Measurements from ENCODE around the gene PDE4A.
A peak's percentile ranks its signal among the peaks of the same experiment; 100 is the strongest.

PDE4A gene

GRCh38 chr19:10468133-10468532 lies 47.8 kb downstream of the PDE4A start:
- peaks cover 0 to 4% (median 0%) of the 10 kb centered on the region in 4 experiments for H3K36me3 ChIP-seq (ENCODE audit: control insufficient read depth in 4 of 4, insufficient read depth in 4 of 4, low read length in 3 of 4)
- no peak overlapping the region for H3K27ac ChIP-seq (ENCODE audit: insufficient read depth in 1 of 2, low read depth in 1 of 2, low read length in 2 of 2, poor library complexity in 1 of 2, severe bottlenecking in 2 of 2)
- ChIA-PET CTCF (interaction anchor here (1.1 kb wide), 1 partner anchor 10 kb away, joined by 3 read pairs; no protein-coding TSS in a partner anchor), POLR2A (no interaction called here)
- WGBS (ENCODE audit: insufficient coverage) = 95% methylated on average over 5 of the region's 12 CpGs
- H3K27me3 ChIP-seq (replicated peaks in 2 of 5; ENCODE audit: control insufficient read depth in 4 of 5, insufficient read depth in 5 of 5, low read length in 4 of 5) = peaks cover 0 to 5% (median 0%) of the 10 kb centered on the region in 5 experiments
- H3K9me3 ChIP-seq (ENCODE audit: control extremely low read depth in 1 of 5, control insufficient read depth in 4 of 5, insufficient read depth in 2 of 5, low read depth in 1 of 5, low read length in 4 of 5) = no peaks in the 10 kb centered on the region
- no peaks in the 10 kb centered on the region for H3K4me1 ChIP-seq (ENCODE audit: control extremely low read depth in 1 of 4, control insufficient read depth in 4 of 4, insufficient read depth in 4 of 4, low read length in 3 of 4)
- no peak overlapping the region for H3K4me3 ChIP-seq (ENCODE audit: control insufficient read depth in 1 of 7, extremely low read depth in 1 of 7, insufficient read depth in 4 of 7, low read depth in 2 of 7, low read length in 6 of 7)
- no peak for DNase-seq

GRCh38 chr19:10471909-10472308 lies 51.6 kb downstream of the PDE4A start:
- Histone ChIP-seq H3K4me1 (ENCODE audit: control extremely low read depth in 1 of 4, control insufficient read depth in 4 of 4, insufficient read depth in 4 of 4, low read length in 3 of 4) (peaks cover 0 to 6% (median 4%) of the 10 kb centered on the region in 4 experiments), H3K27me3 (replicated peaks in 2 of 5; ENCODE audit: control insufficient read depth in 4 of 5, insufficient read depth in 5 of 5, low read length in 4 of 5) (peaks cover 0 to 5% (median 0%) of the 10 kb centered on the region in 5 experiments), H3K36me3 (ENCODE audit: control insufficient read depth in 4 of 4, insufficient read depth in 4 of 4, low read length in 3 of 4) (peaks cover 0 to 4% (median 0%) of the 10 kb centered on the region in 4 experiments), H3K4me3 (ENCODE audit: control insufficient read depth in 1 of 7, extremely low read depth in 1 of 7, insufficient read depth in 4 of 7, low read depth in 2 of 7, low read length in 6 of 7) (no peak overlapping the region), H3K9me3 (ENCODE audit: control extremely low read depth in 1 of 5, control insufficient read depth in 4 of 5, insufficient read depth in 2 of 5, low read depth in 1 of 5, low read length in 4 of 5) (no peaks in the 10 kb centered on the region), H3K27ac (ENCODE audit: insufficient read depth in 1 of 2, low read depth in 1 of 2, low read length in 2 of 2, poor library complexity in 1 of 2, severe bottlenecking in 2 of 2) (no peak overlapping the region)
- DNase-seq = peak; percentile 70 to 77 (median 76)
- ChIA-PET POLR2A (interaction anchor here (0.5 kb wide), 1 partner anchor 186 kb away, joined by 4 read pairs; no protein-coding TSS in a partner anchor), CTCF (interaction anchor here (0.6 to 2.6 kb wide), 12 partner anchors 12 to 79 kb away, joined by 3 to 11 read pairs (median 3); partner anchors contain the start of gene CDC37)
- 56% methylated on average over 3 of the region's 6 CpGs for WGBS (ENCODE audit: insufficient coverage)

GRCh38 chr19:10473192-10473591 lies 52.9 kb downstream of the PDE4A start:
- no peak for DNase-seq
- WGBS (ENCODE audit: insufficient coverage) = 100% methylated on average over 2 of the region's 5 CpGs
- Histone ChIP-seq H3K9me3 (ENCODE audit: control extremely low read depth in 1 of 5, control insufficient read depth in 4 of 5, insufficient read depth in 2 of 5, low read depth in 1 of 5, low read length in 4 of 5) (no peaks in the 10 kb centered on the region), H3K36me3 (ENCODE audit: control insufficient read depth in 4 of 4, insufficient read depth in 4 of 4, low read length in 3 of 4) (no peaks in the 10 kb centered on the region), H3K27ac (ENCODE audit: insufficient read depth in 1 of 2, low read depth in 1 of 2, low read length in 2 of 2, poor library complexity in 1 of 2, severe bottlenecking in 2 of 2) (no peak overlapping the region), H3K4me1 (ENCODE audit: control extremely low read depth in 1 of 4, control insufficient read depth in 4 of 4, insufficient read depth in 4 of 4, low read length in 3 of 4) (peaks cover 0 to 6% (median 4%) of the 10 kb centered on the region in 4 experiments), H3K4me3 (ENCODE audit: control insufficient read depth in 1 of 7, extremely low read depth in 1 of 7, insufficient read depth in 4 of 7, low read depth in 2 of 7, low read length in 6 of 7) (no peak overlapping the region), H3K27me3 (replicated peaks in 2 of 5; ENCODE audit: control insufficient read depth in 4 of 5, insufficient read depth in 5 of 5, low read length in 4 of 5) (peaks cover 0 to 5% (median 0%) of the 10 kb centered on the region in 5 experiments)
- CTCF ChIA-PET = interaction anchor here (0.9 to 2.6 kb wide), 6 partner anchors 11 to 78 kb away, joined by 3 to 11 read pairs (median 4); no protein-coding TSS in a partner anchor
- POLR2A ChIA-PET = no interaction called here

GRCh38 chr19:10474962-10475451 lies 54.7 kb downstream of the PDE4A start:
- Histone ChIP-seq H3K9me3 (ENCODE audit: control extremely low read depth in 1 of 5, control insufficient read depth in 4 of 5, insufficient read depth in 2 of 5, low read depth in 1 of 5, low read length in 4 of 5) (no peaks in the 10 kb centered on the region), H3K27me3 (replicated peaks in 2 of 5; ENCODE audit: control insufficient read depth in 4 of 5, insufficient read depth in 5 of 5, low read length in 4 of 5) (no peaks in the 10 kb centered on the region), H3K4me1 (ENCODE audit: control extremely low read depth in 1 of 4, control insufficient read depth in 4 of 4, insufficient read depth in 4 of 4, low read length in 3 of 4) (peaks cover 2 to 17% (median 12%) of the 10 kb centered on the region in 4 experiments), H3K4me3 (ENCODE audit: control insufficient read depth in 1 of 7, extremely low read depth in 1 of 7, insufficient read depth in 4 of 7, low read depth in 2 of 7, low read length in 6 of 7) (no peak overlapping the region), H3K27ac (ENCODE audit: insufficient read depth in 1 of 2, low read depth in 1 of 2, low read length in 2 of 2, poor library complexity in 1 of 2, severe bottlenecking in 2 of 2) (no peak overlapping the region), H3K36me3 (ENCODE audit: control insufficient read depth in 4 of 4, insufficient read depth in 4 of 4, low read length in 3 of 4) (no peaks in the 10 kb centered on the region)
- peak in 2 of 3 donors; percentile 52 to 69 for DNase-seq
- CTCF ChIA-PET = interaction anchor here (0.8 to 1.2 kb wide), 3 partner anchors 10 to 114 kb away, joined by 3 to 4 read pairs (median 3); no protein-coding TSS in a partner anchor
- 50% methylated on average over 2 of the region's 6 CpGs for WGBS (ENCODE audit: insufficient coverage)
- POLR2A ChIA-PET = no interaction called here

- Histone ChIP-seq H3K27me3 (replicated peaks in 2 of 5; ENCODE audit: control insufficient read depth in 4 of 5, insufficient read depth in 5 of 5, low read length in 4 of 5) (no peaks in the 10 kb centered on the region), H3K36me3 (ENCODE audit: control insufficient read depth in 4 of 4, insufficient read depth in 4 of 4, low read length in 3 of 4) (no peaks in the 10 kb centered on the region), H3K9me3 (ENCODE audit: control extremely low read depth in 1 of 5, control insufficient read depth in 4 of 5, insufficient read depth in 2 of 5, low read depth in 1 of 5, low read length in 4 of 5) (no peaks in the 10 kb centered on the region), H3K4me1 (ENCODE audit: control extremely low read depth in 1 of 4, control insufficient read depth in 4 of 4, insufficient read depth in 4 of 4, low read length in 3 of 4) (peaks cover 2 to 19% (median 12%) of the 10 kb centered on the region in 4 experiments), H3K4me3 (ENCODE audit: control insufficient read depth in 1 of 7, extremely low read depth in 1 of 7, insufficient read depth in 4 of 7, low read depth in 2 of 7, low read length in 6 of 7) (peak overlapping the region in 3 of 7 experiments; percentile 11 to 58 (median 30)), H3K27ac (ENCODE audit: insufficient read depth in 1 of 2, low read depth in 1 of 2, low read length in 2 of 2, poor library complexity in 1 of 2, severe bottlenecking in 2 of 2) (no peak overlapping the region)
- DNase-seq = peak in 1 of 3 donors; percentile 18
- ChIA-PET CTCF (interaction anchor here (0.7 to 1.8 kb wide), 11 partner anchors 10 to 166 kb away, joined by 3 to 10 read pairs (median 3); no protein-coding TSS in a partner anchor), POLR2A (no interaction called here)
- 30% methylated on average over 2 of the region's 5 CpGs for WGBS (ENCODE audit: insufficient coverage)
Measured at GRCh38 chr19:10478476-10478875, 58.1 kb downstream of the PDE4A start.

GRCh38 chr19:10478903-10479384 lies 58.6 kb downstream of the PDE4A start:
- peak; percentile 93 to 98 (median 96) for DNase-seq
- peak overlapping the region in 3 of 7 experiments; percentile 30 to 58 (median 43) for H3K4me3 ChIP-seq (ENCODE audit: control insufficient read depth in 1 of 7, extremely low read depth in 1 of 7, insufficient read depth in 4 of 7, low read depth in 2 of 7, low read length in 6 of 7)
- H3K9me3 ChIP-seq (ENCODE audit: control extremely low read depth in 1 of 5, control insufficient read depth in 4 of 5, insufficient read depth in 2 of 5, low read depth in 1 of 5, low read length in 4 of 5) = no peaks in the 10 kb centered on the region
- 2% methylated on average over 33 of the region's 36 CpGs for WGBS (ENCODE audit: insufficient coverage)
- ChIA-PET POLR2A (no interaction called here), CTCF (interaction anchor here (0.7 to 1.8 kb wide), 11 partner anchors 11 to 165 kb away, joined by 3 to 10 read pairs (median 3); no protein-coding TSS in a partner anchor)
- H3K27me3 ChIP-seq (replicated peaks in 2 of 5; ENCODE audit: control insufficient read depth in 4 of 5, insufficient read depth in 5 of 5, low read length in 4 of 5) = no peaks in the 10 kb centered on the region
- peaks cover 2 to 19% (median 12%) of the 10 kb centered on the region in 4 experiments for H3K4me1 ChIP-seq (ENCODE audit: control extremely low read depth in 1 of 4, control insufficient read depth in 4 of 4, insufficient read depth in 4 of 4, low read length in 3 of 4)
- H3K36me3 ChIP-seq (ENCODE audit: control insufficient read depth in 4 of 4, insufficient read depth in 4 of 4, low read length in 3 of 4) = no peaks in the 10 kb centered on the region
- H3K27ac ChIP-seq (ENCODE audit: insufficient read depth in 1 of 2, low read depth in 1 of 2, low read length in 2 of 2, poor library complexity in 1 of 2, severe bottlenecking in 2 of 2) = no peak overlapping the region

GRCh38 chr19:10486551-10486950 lies 66.2 kb downstream of the PDE4A start:
- POLR2A ChIA-PET = no interaction called here
- Histone ChIP-seq H3K27me3 (replicated peaks in 2 of 5; ENCODE audit: control insufficient read depth in 4 of 5, insufficient read depth in 5 of 5, low read length in 4 of 5) (no peaks in the 10 kb centered on the region), H3K27ac (ENCODE audit: insufficient read depth in 1 of 2, low read depth in 1 of 2, low read length in 2 of 2, poor library complexity in 1 of 2, severe bottlenecking in 2 of 2) (peak overlapping the region in 1 of 2 experiments; percentile 19), H3K9me3 (ENCODE audit: control extremely low read depth in 1 of 5, control insufficient read depth in 4 of 5, insufficient read depth in 2 of 5, low read depth in 1 of 5, low read length in 4 of 5) (no peaks in the 10 kb centered on the region), H3K36me3 (ENCODE audit: control insufficient read depth in 4 of 4, insufficient read depth in 4 of 4, low read length in 3 of 4) (peaks cover 13 to 55% (median 31%) of the 10 kb centered on the region in 4 experiments), H3K4me1 (ENCODE audit: control extremely low read depth in 1 of 4, control insufficient read depth in 4 of 4, insufficient read depth in 4 of 4, low read length in 3 of 4) (peaks cover 0 to 2% (median 0%) of the 10 kb centered on the region in 4 experiments), H3K4me3 (ENCODE audit: control insufficient read depth in 1 of 7, extremely low read depth in 1 of 7, insufficient read depth in 4 of 7, low read depth in 2 of 7, low read length in 6 of 7) (no peak overlapping the region)
- 97% methylated on average over 8 of the region's 13 CpGs for WGBS (ENCODE audit: insufficient coverage)
- no peak for DNase-seq
- CTCF ChIA-PET = interaction anchor here (1.0 to 1.1 kb wide), 3 partner anchors 21 to 213 kb away, joined by 3 to 4 read pairs (median 3); no protein-coding TSS in a partner anchor
